SU-DHL-6 (cell line): ENCODE measurements around the gene ZDHHC11B.

Experiments used
- H2AFZ ChIP-seq: fragments of 200-600 bp; sonication (generic); 2 replicates; pipeline ENCODE4 v1.6.1; 2014; ENCODE audit warnings: low read depth, mild to moderate bottlenecking, moderate library complexity, mixed read lengths, antibody characterized with exemption, low read length; ENCODE audit not compliant: severe bottlenecking
- H3F3A ChIP-seq: fragments of 200-600 bp; shearing (Covaris generic); 2 replicates; pipeline ENCODE4 v1.6.0; 2016; ENCODE audit warnings: antibody characterized with exemption, mild to moderate bottlenecking; ENCODE audit not compliant: insufficient read depth
- H3K27ac ChIP-seq: fragments of 200-600 bp; sonication (generic); 2 replicates; pipeline ENCODE4 v1.5.1; 2016; ENCODE audit warnings: low read depth, mild to moderate bottlenecking, low read length, moderate library complexity, mixed read lengths
- H3K27me3 ChIP-seq: fragments of 200-600 bp; sonication (generic), shearing (Covaris generic); 2 replicates; pipeline ENCODE4 v1.6.0; 2014; ENCODE audit warnings: mild to moderate bottlenecking, low read length
- H3K36me3 ChIP-seq: fragments of 200-600 bp; sonication (generic); 2 replicates; pipeline ENCODE4 v1.6.1; 2014; ENCODE audit warnings: mild to moderate bottlenecking, low read length, mixed read lengths
- H3K4me2 ChIP-seq: fragments of 300-600, 200-600 bp; shearing (Covaris generic), sonication (generic); 2 replicates; pipeline ENCODE4 v1.6.0; 2014; ENCODE audit warnings: low read length, low read depth, mild to moderate bottlenecking; ENCODE audit not compliant: poor library complexity, severe bottlenecking
- H3K4me3 ChIP-seq: fragments of 200-600 bp; sonication (generic); 2 replicates; pipeline ENCODE4 v1.5.1; 2014; ENCODE audit warnings: antibody characterized with exemption, low read length, mild to moderate bottlenecking, mixed read lengths; ENCODE audit not compliant: insufficient read depth, poor library complexity, severe bottlenecking
- H3K79me2 ChIP-seq: fragments of 200-600 bp; sonication (generic); 2 replicates; pipeline ENCODE4 v1.6.1; 2014; ENCODE audit warnings: mild to moderate bottlenecking, low read length, moderate library complexity; ENCODE audit not compliant: insufficient read depth
- H3K9ac ChIP-seq: fragments of 200-600 bp; sonication (generic); 2 replicates; pipeline ENCODE4 v1.7.0; 2014; ENCODE audit warnings: mild to moderate bottlenecking, low read length
- H3K9me2 ChIP-seq: fragments of 200-600 bp; sonication (generic); replicated peaks from 2 replicates; pipeline ENCODE4 v1.6.1; 2014; ENCODE audit warnings: low read length; ENCODE audit not compliant: insufficient read depth
- H3K9me3 ChIP-seq: fragments of 200-600 bp; sonication (generic); 2 replicates; pipeline ENCODE4 v1.6.1; 2014; ENCODE audit warnings: low read length, mixed read lengths; ENCODE audit not compliant: insufficient read depth
- H4K20me1 ChIP-seq: fragments of 200-600 bp; sonication (generic); 2 replicates; pipeline ENCODE4 v1.6.1; 2014; ENCODE audit warnings: low read depth, mild to moderate bottlenecking, antibody characterized with exemption, low read length, moderate library complexity, mixed read lengths
- EZH2phosphoT487 ChIP-seq: fragments of 200-600 bp; sonication (generic), shearing (Covaris generic); conservative IDR thresholded peaks from 2 replicates; pipeline ENCODE4 v1.6.1; 2018; ENCODE audit warnings: mild to moderate bottlenecking, antibody characterized with exemption, low read length, moderate library complexity, mixed read lengths
- TF ChIP-seq, protein P1 (sequence below): fragments of 200-600 bp; sonication (generic); IDR thresholded peaks from one replicate; pipeline ENCODE4 v1.5.1; 2017; ENCODE audit warnings: antibody characterized with exemption, mild to moderate bottlenecking, low read length, moderate library complexity; ENCODE audit not compliant: insufficient read depth, poor library complexity, severe bottlenecking

ZDHHC11B gene

DNA sequence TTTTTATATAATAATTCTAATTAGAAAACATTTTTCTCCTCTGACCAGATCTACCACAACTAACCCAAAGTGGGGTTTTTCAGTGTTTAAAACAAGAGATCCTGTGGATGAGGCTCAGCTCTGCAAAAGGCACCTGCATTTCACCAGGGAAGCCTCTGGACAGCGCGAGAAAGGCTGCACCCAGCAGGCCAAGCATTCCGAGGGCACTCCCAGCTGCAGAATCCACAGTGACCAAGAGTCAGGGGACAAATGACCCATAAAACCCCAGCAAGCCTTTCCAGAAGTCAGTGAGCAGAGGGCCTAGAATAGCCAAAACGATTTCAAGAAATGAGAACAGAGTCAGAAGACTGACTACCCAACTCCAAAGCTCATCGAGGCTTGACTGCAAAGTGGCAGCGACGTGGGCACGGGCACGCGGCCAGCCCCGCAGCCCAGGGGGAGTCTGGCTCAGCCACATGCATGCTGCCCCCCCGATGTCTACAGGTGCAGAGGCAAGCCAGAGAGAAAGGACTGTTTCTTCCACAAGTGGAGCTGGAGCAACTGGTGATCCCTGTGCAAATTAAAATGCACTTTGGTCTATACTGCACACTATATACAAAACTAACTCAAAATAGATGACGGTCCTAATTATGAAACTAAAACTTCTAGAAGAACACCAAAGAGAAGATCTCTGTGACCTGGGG, 117.6 kb downstream of the ZDHHC11B start:
- Histone ChIP-seq H3K27me3 (no peaks in the 10 kb centered on the region), H3K9me2 (no peaks in the 10 kb centered on the region), H3K9ac (no peak overlapping the region), H4K20me1 (no peaks in the 10 kb centered on the region), H3K27ac (no peak overlapping the region), H3K4me3 (no peak overlapping the region), H3K9me3 (no peaks in the 10 kb centered on the region), H3K36me3 (no peaks in the 10 kb centered on the region), H3K4me2 (no peak overlapping the region), H3F3A (no peaks in the 10 kb centered on the region; the same call in 1 of the 2 replicates), H2AFZ (no peak overlapping the region), H3K79me2 (no peaks in the 10 kb centered on the region)
- TF ChIP-seq, protein P1, sequence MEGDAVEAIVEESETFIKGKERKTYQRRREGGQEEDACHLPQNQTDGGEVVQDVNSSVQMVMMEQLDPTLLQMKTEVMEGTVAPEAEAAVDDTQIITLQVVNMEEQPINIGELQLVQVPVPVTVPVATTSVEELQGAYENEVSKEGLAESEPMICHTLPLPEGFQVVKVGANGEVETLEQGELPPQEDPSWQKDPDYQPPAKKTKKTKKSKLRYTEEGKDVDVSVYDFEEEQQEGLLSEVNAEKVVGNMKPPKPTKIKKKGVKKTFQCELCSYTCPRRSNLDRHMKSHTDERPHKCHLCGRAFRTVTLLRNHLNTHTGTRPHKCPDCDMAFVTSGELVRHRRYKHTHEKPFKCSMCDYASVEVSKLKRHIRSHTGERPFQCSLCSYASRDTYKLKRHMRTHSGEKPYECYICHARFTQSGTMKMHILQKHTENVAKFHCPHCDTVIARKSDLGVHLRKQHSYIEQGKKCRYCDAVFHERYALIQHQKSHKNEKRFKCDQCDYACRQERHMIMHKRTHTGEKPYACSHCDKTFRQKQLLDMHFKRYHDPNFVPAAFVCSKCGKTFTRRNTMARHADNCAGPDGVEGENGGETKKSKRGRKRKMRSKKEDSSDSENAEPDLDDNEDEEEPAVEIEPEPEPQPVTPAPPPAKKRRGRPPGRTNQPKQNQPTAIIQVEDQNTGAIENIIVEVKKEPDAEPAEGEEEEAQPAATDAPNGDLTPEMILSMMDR = no peak
- TF ChIP-seq EZH2phosphoT487 = no peak

DNA sequence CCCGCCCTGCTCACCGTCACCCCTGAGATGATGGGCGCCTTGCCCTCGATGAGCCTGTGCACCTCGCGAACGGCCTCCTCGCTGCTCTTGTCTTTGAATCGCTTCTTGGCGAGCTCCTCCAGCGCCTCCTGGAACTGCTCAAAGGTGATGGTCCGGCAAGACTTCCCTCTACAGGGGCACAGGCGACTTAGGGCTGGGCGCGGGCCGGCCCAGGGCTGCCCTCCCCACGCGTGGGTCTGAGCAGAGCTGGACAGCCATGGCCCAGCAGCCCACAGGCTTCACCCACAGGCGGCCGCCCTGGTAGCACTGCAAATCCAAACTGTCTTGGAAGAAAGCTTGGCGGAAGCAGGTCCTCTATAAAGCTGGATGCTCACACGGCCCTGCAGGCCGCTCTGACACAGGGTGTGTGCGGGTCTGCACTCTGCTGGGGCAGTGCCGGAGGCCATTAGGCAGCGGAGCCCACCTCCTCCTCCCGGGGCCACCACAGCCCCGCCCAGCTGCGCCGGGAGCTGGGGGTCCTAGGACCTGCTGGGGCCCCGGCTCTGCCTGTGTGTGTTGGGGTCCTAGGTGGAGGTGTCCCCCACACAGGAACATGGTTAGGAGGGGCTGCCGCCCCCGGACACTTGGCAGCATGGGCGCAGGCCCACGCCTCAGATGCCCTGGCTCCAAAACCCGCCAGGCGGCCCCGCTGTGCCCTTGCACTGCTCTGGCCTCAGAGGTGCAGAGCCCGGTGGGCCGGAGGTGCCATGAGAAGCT, 118.4 kb downstream of the ZDHHC11B start:
- Histone ChIP-seq H2AFZ (no peak overlapping the region), H3K36me3 (no peaks in the 10 kb centered on the region), H3K9me3 (no peaks in the 10 kb centered on the region), H4K20me1 (no peaks in the 10 kb centered on the region), H3K27ac (no peak overlapping the region), H3K4me3 (no peak overlapping the region), H3F3A (no peaks in the 10 kb centered on the region; the same call in 1 of the 2 replicates), H3K27me3 (no peaks in the 10 kb centered on the region), H3K9me2 (no peaks in the 10 kb centered on the region), H3K4me2 (no peak overlapping the region), H3K79me2 (no peaks in the 10 kb centered on the region), H3K9ac (no peak overlapping the region)
- no peak for TF ChIP-seq EZH2phosphoT487
- TF ChIP-seq, protein P1 = no peak

DNA sequence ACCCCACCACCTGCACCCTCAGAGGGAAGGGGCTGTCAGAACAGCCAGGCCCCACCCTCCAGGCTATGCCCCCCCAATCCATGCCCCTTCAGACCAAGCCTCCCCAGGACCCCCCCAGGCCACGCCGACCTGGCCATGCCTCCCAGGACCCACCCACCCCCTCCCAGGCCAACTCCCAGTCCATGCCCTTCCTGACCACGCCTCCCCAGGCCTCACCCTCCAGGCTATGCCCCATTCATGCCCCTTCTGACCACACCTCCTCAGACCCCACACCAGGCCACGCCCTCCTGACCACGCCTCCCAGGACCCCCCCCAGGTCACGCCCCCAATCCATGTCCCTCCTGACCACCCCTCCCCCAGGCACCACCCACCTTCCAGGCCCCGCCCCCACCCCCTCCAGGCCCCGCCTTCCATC, 119.0 kb downstream of the ZDHHC11B start:
- no peak for TF ChIP-seq EZH2phosphoT487
- TF ChIP-seq, protein P1 = no peak
- H3F3A ChIP-seq = no peaks in the 10 kb centered on the region; the same call in 1 of the 2 replicates
- no peaks in the 10 kb centered on the region for H3K9me3 ChIP-seq
- H3K4me2 ChIP-seq = no peak overlapping the region
- no peaks in the 10 kb centered on the region for H3K9me2 ChIP-seq
- no peaks in the 10 kb centered on the region for H3K79me2 ChIP-seq
- no peaks in the 10 kb centered on the region for H3K36me3 ChIP-seq
- H2AFZ ChIP-seq = no peak overlapping the region
- H3K27ac ChIP-seq = no peak overlapping the region
- H3K9ac ChIP-seq = no peak overlapping the region
- no peak overlapping the region for H3K4me3 ChIP-seq
- no peaks in the 10 kb centered on the region for H3K27me3 ChIP-seq
- H4K20me1 ChIP-seq = no peaks in the 10 kb centered on the region
